Measurements from ENCODE around the gene MDFIC. TPM values are rescaled to one million over a fixed set of nuclear protein-coding genes. Genes with fewer than 3 reads are reported as not detected.

The MDFIC gene
- total and polyA plus RNA-seq, 2 experiments from 2014 or later: 3.0 to 5.2 TPM

DNA sequence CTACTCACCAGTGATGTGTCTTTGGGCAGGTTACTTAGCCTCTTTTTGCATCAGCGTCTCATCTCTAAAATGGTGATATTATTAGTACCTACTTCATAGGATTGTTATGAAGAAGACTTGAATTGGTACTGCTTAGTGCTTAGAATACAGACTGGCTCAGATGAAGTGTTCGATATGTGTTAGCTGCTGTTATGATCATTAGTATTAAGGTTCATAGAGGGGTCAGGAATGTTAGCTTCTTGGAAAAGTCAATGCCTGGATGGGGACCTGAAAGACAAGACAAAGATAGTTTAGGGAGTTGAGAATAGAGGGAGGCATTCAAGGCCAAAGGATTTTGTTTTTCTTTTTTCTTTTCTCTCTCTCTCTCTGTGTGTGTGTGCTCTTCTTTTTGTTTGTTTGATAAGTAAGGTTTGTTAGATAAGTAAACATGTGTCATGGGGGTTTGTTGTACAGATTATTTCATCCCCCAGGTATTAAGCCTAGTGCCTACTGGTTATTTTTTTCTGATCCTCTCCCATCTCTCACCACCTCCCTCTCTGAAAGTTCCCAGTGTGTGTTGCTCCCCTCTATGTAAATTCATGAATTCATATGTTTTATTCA is 63.3 kb downstream of the MDFIC start:
- no peaks in the 10 kb centered on the region for H3K9me2 ChIP-seq (ENCODE audit: insufficient read depth)
- no peaks in the 10 kb centered on the region for H3K27me3 ChIP-seq (ENCODE audit: insufficient read depth)
- H3K27ac Mint-ChIP-seq: no peak overlapping the region
- no peaks in the 10 kb centered on the region for H3F3A ChIP-seq (replicated peaks; ENCODE audit: low read depth)
- no peak overlapping the region for H3K4me3 Mint-ChIP-seq
- H3K36me3 ChIP-seq (ENCODE audit: insufficient read depth): no peaks in the 10 kb centered on the region
- ATAC-seq: no peak
- H3K4me3 ChIP-seq: no peak overlapping the region
- H3K79me2 ChIP-seq (replicated peaks; ENCODE audit: insufficient read depth): no peaks in the 10 kb centered on the region
- no peaks in the 10 kb centered on the region for H4K20me1 ChIP-seq (replicated peaks; ENCODE audit: insufficient read depth)
- no peak overlapping the region for H3K4me2 ChIP-seq
- H2AFZ ChIP-seq: no peak overlapping the region
- H3K36me3 Mint-ChIP-seq (ENCODE audit: low read depth): peaks cover 2% of the 10 kb centered on the region; the same call in 2 of the 3 replicates
- H3K27ac ChIP-seq (ENCODE audit: low read depth): no peak overlapping the region
- H3K9me3 Mint-ChIP-seq: no peaks in the 10 kb centered on the region
- TF ChIP-seq, protein P1, sequence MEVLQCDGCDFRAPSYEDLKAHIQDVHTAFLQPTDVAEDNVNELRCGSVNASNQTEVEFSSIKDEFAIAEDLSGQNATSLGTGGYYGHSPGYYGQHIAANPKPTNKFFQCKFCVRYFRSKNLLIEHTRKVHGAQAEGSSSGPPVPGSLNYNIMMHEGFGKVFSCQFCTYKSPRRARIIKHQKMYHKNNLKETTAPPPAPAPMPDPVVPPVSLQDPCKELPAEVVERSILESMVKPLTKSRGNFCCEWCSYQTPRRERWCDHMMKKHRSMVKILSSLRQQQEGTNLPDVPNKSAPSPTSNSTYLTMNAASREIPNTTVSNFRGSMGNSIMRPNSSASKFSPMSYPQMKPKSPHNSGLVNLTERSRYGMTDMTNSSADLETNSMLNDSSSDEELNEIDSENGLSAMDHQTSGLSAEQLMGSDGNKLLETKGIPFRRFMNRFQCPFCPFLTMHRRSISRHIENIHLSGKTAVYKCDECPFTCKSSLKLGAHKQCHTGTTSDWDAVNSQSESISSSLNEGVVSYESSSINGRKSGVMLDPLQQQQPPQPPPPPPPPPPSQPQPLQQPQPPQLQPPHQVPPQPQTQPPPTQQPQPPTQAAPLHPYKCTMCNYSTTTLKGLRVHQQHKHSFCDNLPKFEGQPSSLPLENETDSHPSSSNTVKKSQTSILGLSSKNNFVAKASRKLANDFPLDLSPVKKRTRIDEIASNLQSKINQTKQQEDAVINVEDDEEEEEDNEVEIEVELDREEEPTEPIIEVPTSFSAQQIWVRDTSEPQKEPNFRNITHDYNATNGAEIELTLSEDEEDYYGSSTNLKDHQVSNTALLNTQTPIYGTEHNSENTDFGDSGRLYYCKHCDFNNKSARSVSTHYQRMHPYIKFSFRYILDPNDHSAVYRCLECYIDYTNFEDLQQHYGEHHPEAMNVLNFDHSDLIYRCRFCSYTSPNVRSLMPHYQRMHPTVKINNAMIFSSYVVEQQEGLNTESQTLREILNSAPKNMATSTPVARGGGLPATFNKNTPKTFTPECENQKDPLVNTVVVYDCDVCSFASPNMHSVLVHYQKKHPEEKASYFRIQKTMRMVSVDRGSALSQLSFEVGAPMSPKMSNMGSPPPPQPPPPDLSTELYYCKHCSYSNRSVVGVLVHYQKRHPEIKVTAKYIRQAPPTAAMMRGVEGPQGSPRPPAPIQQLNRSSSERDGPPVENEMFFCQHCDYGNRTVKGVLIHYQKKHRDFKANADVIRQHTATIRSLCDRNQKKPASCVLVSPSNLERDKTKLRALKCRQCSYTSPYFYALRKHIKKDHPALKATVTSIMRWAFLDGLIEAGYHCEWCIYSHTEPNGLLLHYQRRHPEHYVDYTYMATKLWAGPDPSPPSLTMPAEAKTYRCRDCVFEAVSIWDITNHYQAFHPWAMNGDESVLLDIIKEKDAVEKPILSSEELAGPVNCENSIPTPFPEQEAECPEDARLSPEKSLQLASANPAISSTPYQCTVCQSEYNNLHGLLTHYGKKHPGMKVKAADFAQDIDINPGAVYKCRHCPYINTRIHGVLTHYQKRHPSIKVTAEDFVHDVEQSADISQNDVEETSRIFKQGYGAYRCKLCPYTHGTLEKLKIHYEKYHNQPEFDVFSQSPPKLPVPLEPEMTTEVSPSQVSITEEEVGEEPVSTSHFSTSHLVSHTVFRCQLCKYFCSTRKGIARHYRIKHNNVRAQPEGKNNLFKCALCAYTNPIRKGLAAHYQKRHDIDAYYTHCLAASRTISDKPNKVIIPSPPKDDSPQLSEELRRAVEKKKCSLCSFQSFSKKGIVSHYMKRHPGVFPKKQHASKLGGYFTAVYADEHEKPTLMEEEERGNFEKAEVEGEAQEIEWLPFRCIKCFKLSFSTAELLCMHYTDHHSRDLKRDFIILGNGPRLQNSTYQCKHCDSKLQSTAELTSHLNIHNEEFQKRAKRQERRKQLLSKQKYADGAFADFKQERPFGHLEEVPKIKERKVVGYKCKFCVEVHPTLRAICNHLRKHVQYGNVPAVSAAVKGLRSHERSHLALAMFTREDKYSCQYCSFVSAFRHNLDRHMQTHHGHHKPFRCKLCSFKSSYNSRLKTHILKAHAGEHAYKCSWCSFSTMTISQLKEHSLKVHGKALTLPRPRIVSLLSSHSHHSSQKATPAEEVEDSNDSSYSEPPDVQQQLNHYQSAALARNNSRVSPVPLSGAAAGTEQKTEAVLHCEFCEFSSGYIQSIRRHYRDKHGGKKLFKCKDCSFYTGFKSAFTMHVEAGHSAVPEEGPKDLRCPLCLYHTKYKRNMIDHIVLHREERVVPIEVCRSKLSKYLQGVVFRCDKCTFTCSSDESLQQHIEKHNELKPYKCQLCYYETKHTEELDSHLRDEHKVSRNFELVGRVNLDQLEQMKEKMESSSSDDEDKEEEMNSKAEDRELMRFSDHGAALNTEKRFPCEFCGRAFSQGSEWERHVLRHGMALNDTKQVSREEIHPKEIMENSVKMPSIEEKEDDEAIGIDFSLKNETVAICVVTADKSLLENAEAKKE (CRISPR knock-in tag; IDR thresholded peaks at IDR 0.05): no peak
- TF ChIP-seq STAT1 (IDR thresholded peaks at IDR 0.05; ENCODE audit: unreplicated experiment) (no peak), EZH2 (IDR thresholded peaks at IDR 0.05; ENCODE audit: low read depth, unreplicated experiment) (no peak), NANOG (IDR thresholded peaks at IDR 0.05; ENCODE audit: borderline replicate concordance) (no peak), EZH2phosphoT487 (IDR thresholded peaks at IDR 0.05; ENCODE audit: unreplicated experiment) (no peak), JUNB (IDR thresholded peaks at IDR 0.05; ENCODE audit: unreplicated experiment) (no peak), ETS1 (IDR thresholded peaks at IDR 0.05) (no peak), ZNF114 (CRISPR knock-in tag; IDR thresholded peaks at IDR 0.05) (no peak), POLR2AphosphoS5 (IDR thresholded peaks at IDR 0.05; ENCODE audit: low read depth) (no peak), CREB1 (CRISPR knock-in tag; IDR thresholded peaks at IDR 0.05; ENCODE audit: low read depth) (no peak), CTCF (conservative IDR thresholded peaks at IDR 0.05; ENCODE audit: low read depth in 2 of 2) (no peak), ZNF331 (CRISPR knock-in tag; IDR thresholded peaks at IDR 0.05; ENCODE audit: low read depth) (no peak)
- TF ChIP-seq, protein P2, sequence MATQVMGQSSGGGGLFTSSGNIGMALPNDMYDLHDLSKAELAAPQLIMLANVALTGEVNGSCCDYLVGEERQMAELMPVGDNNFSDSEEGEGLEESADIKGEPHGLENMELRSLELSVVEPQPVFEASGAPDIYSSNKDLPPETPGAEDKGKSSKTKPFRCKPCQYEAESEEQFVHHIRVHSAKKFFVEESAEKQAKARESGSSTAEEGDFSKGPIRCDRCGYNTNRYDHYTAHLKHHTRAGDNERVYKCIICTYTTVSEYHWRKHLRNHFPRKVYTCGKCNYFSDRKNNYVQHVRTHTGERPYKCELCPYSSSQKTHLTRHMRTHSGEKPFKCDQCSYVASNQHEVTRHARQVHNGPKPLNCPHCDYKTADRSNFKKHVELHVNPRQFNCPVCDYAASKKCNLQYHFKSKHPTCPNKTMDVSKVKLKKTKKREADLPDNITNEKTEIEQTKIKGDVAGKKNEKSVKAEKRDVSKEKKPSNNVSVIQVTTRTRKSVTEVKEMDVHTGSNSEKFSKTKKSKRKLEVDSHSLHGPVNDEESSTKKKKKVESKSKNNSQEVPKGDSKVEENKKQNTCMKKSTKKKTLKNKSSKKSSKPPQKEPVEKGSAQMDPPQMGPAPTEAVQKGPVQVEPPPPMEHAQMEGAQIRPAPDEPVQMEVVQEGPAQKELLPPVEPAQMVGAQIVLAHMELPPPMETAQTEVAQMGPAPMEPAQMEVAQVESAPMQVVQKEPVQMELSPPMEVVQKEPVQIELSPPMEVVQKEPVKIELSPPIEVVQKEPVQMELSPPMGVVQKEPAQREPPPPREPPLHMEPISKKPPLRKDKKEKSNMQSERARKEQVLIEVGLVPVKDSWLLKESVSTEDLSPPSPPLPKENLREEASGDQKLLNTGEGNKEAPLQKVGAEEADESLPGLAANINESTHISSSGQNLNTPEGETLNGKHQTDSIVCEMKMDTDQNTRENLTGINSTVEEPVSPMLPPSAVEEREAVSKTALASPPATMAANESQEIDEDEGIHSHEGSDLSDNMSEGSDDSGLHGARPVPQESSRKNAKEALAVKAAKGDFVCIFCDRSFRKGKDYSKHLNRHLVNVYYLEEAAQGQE (IDR thresholded peaks at IDR 0.05; ENCODE audit: unreplicated experiment): no peak
- no peaks in the 10 kb centered on the region for H3K27me3 Mint-ChIP-seq (ENCODE audit: insufficient read depth, low read depth, poor library complexity)
- no peak for DNase-seq (ENCODE audit: low spot score)
- H3K4me1 Mint-ChIP-seq: peaks cover 28% of the 10 kb centered on the region
- peaks cover 26% of the 10 kb centered on the region for H3K4me1 ChIP-seq (ENCODE audit: insufficient read depth)
